Adrenal gland (tissue), 12 donors: ENCODE data around the gene CHID1. TPM values are rescaled to one million over a fixed set of nuclear protein-coding genes. Genes with fewer than 3 reads are reported as not detected.

Experiments used
- DNase-seq, 7 donors: peaks; one replicate each; pipeline ENCODE4 v3.0.0-alpha.2; 2019 to 2020
- H3K27ac ChIP-seq, 5 donors: fragments of 200-600 bp; sonication (generic) in 4 of 5; 1 replicate in 3 of 5; 2 replicates in 2 of 5; pipeline versions ENCODE4 v1.5.1 to v1.8.0; 2016 to 2020; ENCODE audit warnings: mild to moderate bottlenecking in 1 of 5
- H3K27me3 ChIP-seq: fragments of 200-600 bp; 2 replicates; pipeline ENCODE4 v1.8.0; 2021
- H3K36me3 ChIP-seq, 2 donors: fragments of 200-600 bp; replicated peaks in 1 of 2; 1 replicate in 1 of 2; 2 replicates in 1 of 2; pipeline versions ENCODE4 v1.5.1 to v1.8.0; 2018 to 2022
- H3K4me1 ChIP-seq, 2 donors: fragments of 200-600 bp; replicated peaks in 1 of 2; 1 replicate in 1 of 2; 2 replicates in 1 of 2; pipeline versions ENCODE4 v1.5.1 to v1.8.0; 2018 to 2021
- H3K4me3 ChIP-seq, 4 donors: fragments of 200-600 bp; sonication (generic) in 3 of 4; one replicate each; pipeline ENCODE4 v1.5.1; 2016 to 2018
- H3K9me3 ChIP-seq, 3 donors: fragments of 200-600 bp; sonication (generic) in 1 of 3; replicated peaks in 1 of 3; 1 replicate in 2 of 3; 2 replicates in 1 of 3; pipeline versions ENCODE4 v1.5.1 to v1.8.0; 2016 to 2021
- CTCF ChIP-seq, 6 experiments: fragments of 450-650 bp in 4 of 6; fragments of 200-600 bp in 2 of 6; sonication (generic) in 1 of 6; IDR thresholded peaks; 1 replicate in 5 of 6; 2 replicates in 1 of 6; pipeline versions ENCODE4 v1.5.1 to v1.8.0; 2016 to 2021; ENCODE audit warnings: antibody characterized with exemption in 6 of 6, mild to moderate bottlenecking in 2 of 6, moderate library complexity in 1 of 6
- POLR2A ChIP-seq, 2 donors: fragments of 450-650 bp; IDR thresholded peaks; one replicate each; pipeline ENCODE4 v1.6.1; 2017; ENCODE audit warnings: antibody characterized with exemption in 2 of 2, mild to moderate bottlenecking in 2 of 2, moderate library complexity in 1 of 2
- WGBS, 4 donors: extraction: QIAGEN DNeasy Blood & Tissue Kit in 2 of 4; methylation state at CpG; one replicate each; pipeline versions ENCODE4 v1.1.5 to v1.1.7; 2013 to 2017; 5-methylcytosine and 5-hydroxymethylcytosine counted together
- intact Hi-C, 2 donors: fragments of 100-400 bp; cut with DNase I; formaldehyde crosslinking; loops; one replicate each; pipeline versions ENCODE4 v1.14.1 to v1.15.0; 2022 to 2023
- polyA plus RNA-seq, 3 donors: library from polyadenylated mRNA; stranded (reverse); fragments of 200-250 nt in 2 of 3; fragments of 350-450 nt in 1 of 3; fragmentation: Illumina TruSeq in 1 of 3; extraction: RNeasy Lipid Tissue Mini Kit (QIAGEN cat#74804) in 1 of 3; gene quantifications; one replicate each; pipeline ENCODE4 v1.2.3, GENCODE V29; 2013 to 2014
- total RNA-seq, 9 donors: library from RNA; depleted of rRNA in 4 of 9; stranded (reverse); fragments of >200 nt in 4 of 9; fragments of 120-200 nt in 1 of 9; fragmentation: NEBNext Ultra II Directional in 1 of 9; extraction: Animal tissue kit (Norgen Biotek cat#: 25700) in 1 of 9; gene quantifications; one replicate each; pipeline versions ENCODE4 v1.1.0 to v1.2.4, GENCODE V29; 2013 to 2023
- donor health status: healthy with polysubstance abuse.
- donor health status: Bipolar disorder and iron deficiency.
- donor health status: DM: yes; HTN: yes; CAD: no.
- donor health status: DM: no; HTN: no; CAD: no.
- donor health status: DM: no; HTN: no; CAD: no.
- donor health status: DM: yes; HTN: yes; CAD: no.

The CHID1 gene
- total and polyA plus RNA-seq, 12 donors, result 39.2 to 220 (median 96.6) TPM

GRCh38 chr11:889687-890475 is 20.7 kb downstream of the CHID1 start:
- Histone ChIP-seq H3K27ac (no peak overlapping the region), H3K4me3 (no peak overlapping the region), H3K27me3 (no peaks in the 10 kb centered on the region), H3K9me3 (no peaks in the 10 kb centered on the region), H3K36me3 (no peaks in the 10 kb centered on the region), H3K4me1 (no peaks in the 10 kb centered on the region)
- 89 to 99% (median 92%) methylated on average over 9 to 32 of the region's 32 CpGs for WGBS, 4 donors
- intact Hi-C loops, result no loop called here
- TF ChIP-seq POLR2A (IDR thresholded peaks at IDR 0.05) (no peak), CTCF (IDR thresholded peaks at IDR 0.05) (no peak)
- no peak for DNase-seq

GRCh38 chr11:889257-889656 is 21.4 kb downstream of the CHID1 start:
- Histone ChIP-seq H3K4me1 (no peaks in the 10 kb centered on the region), H3K9me3 (no peaks in the 10 kb centered on the region), H3K27me3 (no peaks in the 10 kb centered on the region), H3K27ac (no peak overlapping the region), H3K4me3 (no peak overlapping the region), H3K36me3 (no peaks in the 10 kb centered on the region)
- intact Hi-C loops, result no loop called here
- 89 to 95% (median 94%) methylated on average over 12 to 13 of the region's 13 CpGs for WGBS, 4 donors
- no peak for TF ChIP-seq POLR2A (IDR thresholded peaks at IDR 0.05)
- TF ChIP-seq CTCF (IDR thresholded peaks at IDR 0.05), result no peak
- DNase-seq, result no peak

- no peaks in the 10 kb centered on the region for H3K4me1 ChIP-seq
- 81 to 93% (median 90%) methylated on average over 18 to 45 of the region's 45 CpGs for WGBS, 4 donors
- H3K36me3 ChIP-seq, result no peaks in the 10 kb centered on the region
- no peak overlapping the region for H3K27ac ChIP-seq
- no peak for DNase-seq
- H3K27me3 ChIP-seq, result no peaks in the 10 kb centered on the region
- H3K4me3 ChIP-seq, result no peak overlapping the region
- intact Hi-C loops, result no loop called here
- TF ChIP-seq CTCF (IDR thresholded peaks at IDR 0.05), result no peak
- TF ChIP-seq POLR2A (IDR thresholded peaks at IDR 0.05), result no peak
- no peaks in the 10 kb centered on the region for H3K9me3 ChIP-seq
Observed at GRCh38 chr11:888310-889212, 22.0 kb downstream of the CHID1 start.

- no peaks in the 10 kb centered on the region for H3K9me3 ChIP-seq
- no peak overlapping the region for H3K27ac ChIP-seq
- WGBS, 4 donors, result 80 to 89% (median 87%) methylated on average over 14 of the region's 14 CpGs
- no peaks in the 10 kb centered on the region for H3K36me3 ChIP-seq
- no peak overlapping the region for H3K4me3 ChIP-seq
- no peak for TF ChIP-seq POLR2A (IDR thresholded peaks at IDR 0.05)
- TF ChIP-seq CTCF (IDR thresholded peaks at IDR 0.05), result no peak
- no peaks in the 10 kb centered on the region for H3K27me3 ChIP-seq
- intact Hi-C loops, result no loop called here
- DNase-seq, result no peak
- H3K4me1 ChIP-seq, result no peaks in the 10 kb centered on the region
Observed at GRCh38 chr11:887589-887988, 23.0 kb downstream of the CHID1 start.
